NCI-H1105 (cell line): ENCODE data around the gene RTL5.
A peak's percentile ranks its signal among the peaks of the same experiment; 100 is the strongest.
"Not testable (repeated sequence)": the region's sequence is repeated elsewhere in the genome, so short reads cannot be mapped to it uniquely, and the experiment has no call there.

Source experiments
- DNase-seq: peaks from one replicate; lab custom pipeline; 2025; lab: John Stamatoyannopoulos, UW

The RTL5 gene

DNA sequence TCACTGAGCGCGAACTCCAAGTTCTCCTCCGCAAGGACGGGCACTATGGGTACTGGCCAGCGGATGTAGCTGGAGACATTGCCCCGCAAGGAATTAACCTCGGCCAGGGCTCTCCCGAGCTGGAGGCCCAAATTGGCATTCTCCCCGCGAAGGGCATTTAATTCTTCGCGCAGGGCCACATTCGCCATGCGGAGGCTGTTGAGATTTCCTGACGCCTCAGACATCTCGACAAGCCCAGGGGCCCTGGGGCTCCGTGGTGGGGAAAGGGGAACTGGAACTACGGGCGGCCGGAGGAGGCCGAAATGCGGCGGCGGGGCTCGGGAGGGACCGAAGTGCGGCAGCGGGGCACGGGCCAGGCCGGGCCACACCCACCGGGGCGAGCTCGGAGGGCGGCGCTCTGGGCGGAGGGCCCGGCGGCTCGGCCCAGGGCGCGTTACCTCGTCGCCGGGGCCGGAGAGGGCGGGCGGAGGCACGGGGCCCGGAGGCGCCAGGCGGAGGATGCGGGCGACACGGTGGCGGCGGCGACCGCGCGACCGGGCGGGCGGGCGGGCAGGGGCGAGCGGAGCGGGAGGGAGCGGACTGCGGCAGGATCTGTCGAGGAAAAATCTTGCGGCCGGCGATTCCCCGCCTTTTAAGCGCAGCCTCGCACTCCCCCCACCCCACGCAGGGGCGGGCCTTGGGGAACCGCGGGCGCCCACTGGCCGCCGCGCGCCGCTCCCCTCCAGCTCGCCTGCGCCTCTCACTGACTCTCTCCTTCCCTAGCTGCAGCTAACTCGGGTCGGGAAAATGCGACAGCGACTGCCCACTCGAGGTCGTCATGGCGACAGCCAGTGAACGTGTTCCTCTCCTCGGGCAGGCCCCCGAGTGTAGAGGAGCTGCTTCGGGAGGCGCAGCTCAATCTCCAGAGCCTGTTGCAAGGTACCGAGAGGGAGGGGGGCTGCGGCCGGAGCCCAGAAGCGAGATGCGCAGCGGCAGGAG, at the start of gene RTL5:
Gene RTL5, minus strand, starts transcription at position 599 of the 978 bp plus-strand sequence.
- peak; percentile 89 for DNase-seq

DNA sequence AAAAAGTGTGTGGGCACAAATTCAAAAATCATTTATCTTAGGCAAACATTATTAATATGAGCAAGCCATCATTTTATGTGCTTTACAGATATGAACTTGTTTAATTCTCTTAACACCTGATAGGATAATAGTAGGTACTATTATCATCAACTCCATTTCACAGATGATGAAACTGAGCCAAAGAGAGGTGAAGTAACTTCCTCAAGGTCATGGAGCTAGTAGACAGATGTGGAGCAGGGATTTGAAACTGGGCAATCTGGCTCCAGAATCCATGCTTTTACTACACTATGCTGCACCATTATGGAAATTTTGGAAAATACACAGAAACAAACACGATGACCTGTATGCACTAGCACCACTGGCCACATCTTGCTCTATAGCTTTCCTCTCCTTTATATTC, 48.8 kb upstream of the RTL5 start:
- DNase-seq = no peak

DNA sequence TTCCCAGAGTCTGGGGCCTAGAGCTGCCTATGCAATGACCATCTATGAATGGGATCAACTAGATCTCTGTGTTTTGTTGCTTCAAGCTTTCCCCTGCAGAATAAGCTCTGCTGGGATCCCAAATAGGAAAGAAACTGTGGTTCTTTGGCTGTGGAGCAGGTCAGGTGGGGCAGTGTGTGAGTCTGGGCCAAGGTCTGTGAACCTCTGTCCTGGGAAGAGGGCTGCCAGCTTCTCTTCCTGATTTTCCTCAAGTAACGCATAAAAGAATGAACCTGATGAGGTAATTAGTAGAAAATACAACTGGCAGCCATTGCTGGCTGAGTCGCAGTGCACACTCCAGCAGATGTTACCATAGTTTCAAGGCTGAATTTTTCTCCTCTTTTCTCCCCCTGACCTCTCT, 45.3 kb upstream of the RTL5 start:
- no peak for DNase-seq

DNA sequence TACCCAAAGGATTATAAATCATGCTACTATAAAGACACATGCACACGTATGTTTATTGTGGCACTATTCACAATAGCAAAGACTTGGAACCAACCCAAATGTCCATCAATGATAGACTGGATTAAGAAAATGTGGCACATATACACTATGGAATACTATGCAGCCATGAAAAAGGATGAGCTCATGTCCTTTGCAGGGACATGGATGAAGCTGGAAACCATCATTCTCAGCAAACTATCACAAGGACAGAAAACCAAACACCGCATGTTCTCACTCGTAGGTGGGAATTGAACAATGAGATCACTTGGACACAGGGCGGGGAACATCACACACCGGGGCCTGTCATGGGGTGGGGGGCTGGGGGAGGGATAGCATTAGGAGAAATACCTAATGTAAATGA, 44.6 kb upstream of the RTL5 start:
- DNase-seq = not testable (repeated sequence)

DNA sequence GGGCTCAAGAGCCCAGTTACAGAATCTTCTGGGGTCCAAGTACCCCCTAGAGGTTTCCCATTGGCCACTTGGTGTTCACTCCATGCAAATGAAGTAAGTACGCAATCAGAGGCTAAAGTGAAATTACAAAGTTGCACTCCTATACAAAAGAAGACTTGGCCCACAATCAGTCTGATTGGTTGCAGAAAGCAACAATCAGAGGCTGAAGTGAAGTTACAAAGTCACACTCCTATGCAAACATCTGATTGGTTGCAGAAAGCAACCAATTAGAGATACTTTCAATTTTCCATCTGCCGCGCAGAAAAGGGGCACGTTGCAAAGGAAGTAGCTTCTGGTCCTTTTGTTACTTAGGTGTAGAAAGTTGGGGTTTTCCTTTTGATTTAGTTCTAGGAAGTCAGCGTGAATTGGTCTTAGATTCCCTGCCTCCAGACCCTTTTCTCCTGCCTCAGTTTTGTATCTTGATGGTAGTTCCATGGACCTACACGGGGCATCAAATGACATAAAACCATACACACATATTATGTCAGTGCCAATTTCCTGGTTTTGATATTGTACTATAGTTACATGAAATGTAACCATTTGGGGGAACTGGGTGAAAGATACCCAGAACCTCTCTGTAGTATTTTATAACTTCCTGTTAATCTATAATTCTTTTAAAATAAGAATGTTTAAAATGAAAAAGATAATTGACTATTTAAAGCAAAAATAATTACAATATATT, 37.5 kb upstream of the RTL5 start:
- no peak for DNase-seq

DNA sequence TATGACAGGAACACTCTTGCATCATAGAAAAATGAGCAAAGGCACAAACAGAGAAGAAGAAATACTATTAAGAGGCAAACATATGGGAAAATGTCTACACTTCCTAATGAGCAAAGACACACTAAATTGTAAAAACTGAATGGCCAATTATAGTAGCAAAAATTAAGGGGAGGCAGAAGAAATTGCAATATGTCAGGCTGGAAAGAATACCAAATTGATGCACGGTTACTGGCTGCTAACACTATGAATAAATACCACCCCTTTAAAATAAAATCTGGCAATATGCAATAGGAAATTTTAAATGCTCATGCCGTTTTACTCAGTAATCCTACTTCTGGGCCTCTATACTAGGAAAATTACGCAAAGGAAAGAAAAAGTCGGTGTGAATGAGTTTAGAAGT, 33.8 kb upstream of the RTL5 start:
- no peak for DNase-seq

DNA sequence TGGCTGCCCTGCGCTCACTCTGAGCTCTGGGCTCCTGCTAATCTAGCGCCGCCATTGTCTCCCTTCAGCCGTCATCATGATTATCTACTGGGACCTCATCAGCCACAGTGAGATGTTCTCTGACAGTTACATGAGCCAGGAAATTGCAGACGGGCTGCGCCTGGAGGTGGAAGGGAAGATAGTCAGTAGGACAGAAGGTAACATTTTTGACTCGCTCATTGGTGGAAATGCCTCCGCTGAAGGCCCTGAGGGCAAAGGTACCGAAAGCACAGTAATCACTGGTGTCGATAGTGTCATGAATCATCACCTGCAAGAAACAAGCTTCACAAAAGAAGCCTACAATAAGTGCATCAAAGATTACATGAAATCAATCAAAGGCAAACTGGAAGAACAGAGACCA, 28.1 kb upstream of the RTL5 start:
- DNase-seq = no peak

DNA sequence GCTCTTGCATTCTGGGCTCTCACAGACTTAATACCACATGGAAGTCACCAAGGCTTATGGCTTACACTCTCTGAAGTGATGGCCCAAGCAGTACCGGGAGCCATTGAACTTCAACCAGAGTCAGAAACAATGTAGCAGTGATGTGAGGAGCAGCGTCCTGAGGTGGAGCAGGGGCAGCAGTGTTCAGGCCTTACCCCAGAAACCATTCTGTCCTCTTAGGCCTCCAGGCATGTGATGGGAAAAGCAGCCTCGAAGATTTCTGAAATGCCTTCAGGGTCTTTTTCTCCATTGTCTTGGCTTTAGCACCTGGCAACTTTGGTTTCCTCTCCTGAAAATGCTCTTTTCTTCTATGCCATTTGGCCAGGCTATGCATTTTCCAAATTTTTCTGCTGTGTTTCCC, 27.1 kb upstream of the RTL5 start:
- DNase-seq = no peak

DNA sequence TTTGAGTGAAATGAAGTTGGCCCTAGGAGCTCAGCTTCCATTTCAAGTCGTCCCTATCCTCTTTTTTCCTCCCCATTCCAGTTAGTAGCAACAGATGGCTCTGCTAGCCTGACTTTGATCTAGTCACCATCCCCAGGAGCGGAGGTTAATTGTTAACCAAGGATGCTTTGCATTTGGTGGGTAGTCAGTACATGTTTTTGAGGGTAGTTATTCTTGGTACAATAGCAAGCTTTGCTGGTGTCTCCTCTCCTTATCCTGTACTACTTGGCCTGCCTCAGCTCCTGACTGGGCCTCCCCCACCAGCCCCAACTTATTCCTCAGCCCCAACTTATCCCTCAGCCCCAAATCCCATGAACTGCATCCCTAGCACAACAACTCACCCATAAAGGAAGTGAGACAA, 14.8 kb upstream of the RTL5 start:
- DNase-seq = no peak

DNA sequence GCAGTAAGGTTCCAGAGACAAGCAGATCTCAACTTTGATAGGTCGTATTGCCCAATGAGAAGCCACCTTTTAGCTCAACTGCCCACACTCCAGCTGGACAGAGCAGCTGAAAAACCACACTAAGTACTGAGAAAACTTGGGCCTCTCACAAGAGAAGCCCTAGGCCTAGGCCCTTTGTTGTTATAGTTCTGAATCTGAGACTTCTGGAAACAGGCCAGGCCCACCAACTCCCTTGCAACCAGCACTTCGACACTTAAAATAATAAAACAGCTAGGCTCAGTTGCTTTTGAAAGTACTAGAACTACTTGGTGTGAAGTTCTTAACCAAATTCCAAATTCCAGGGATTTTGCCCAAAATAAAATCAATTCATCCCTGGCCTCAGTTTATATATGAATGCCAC, 13.5 kb upstream of the RTL5 start:
- no peak for DNase-seq

DNA sequence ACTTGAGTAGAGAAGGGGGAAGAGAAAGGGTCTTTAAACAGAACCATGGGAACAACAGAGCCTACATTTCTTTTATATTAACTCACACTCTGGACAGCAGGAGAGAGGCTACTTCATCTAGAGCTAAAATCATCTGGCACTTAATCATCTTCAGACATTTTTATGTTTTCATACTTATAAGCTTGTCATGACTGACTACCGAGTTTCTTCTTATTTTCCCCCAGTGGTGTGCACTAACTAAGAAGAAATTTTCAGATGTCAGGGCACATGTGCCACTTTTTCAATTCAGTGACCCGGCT, 11.8 kb upstream of the RTL5 start:
- no peak for DNase-seq

DNA sequence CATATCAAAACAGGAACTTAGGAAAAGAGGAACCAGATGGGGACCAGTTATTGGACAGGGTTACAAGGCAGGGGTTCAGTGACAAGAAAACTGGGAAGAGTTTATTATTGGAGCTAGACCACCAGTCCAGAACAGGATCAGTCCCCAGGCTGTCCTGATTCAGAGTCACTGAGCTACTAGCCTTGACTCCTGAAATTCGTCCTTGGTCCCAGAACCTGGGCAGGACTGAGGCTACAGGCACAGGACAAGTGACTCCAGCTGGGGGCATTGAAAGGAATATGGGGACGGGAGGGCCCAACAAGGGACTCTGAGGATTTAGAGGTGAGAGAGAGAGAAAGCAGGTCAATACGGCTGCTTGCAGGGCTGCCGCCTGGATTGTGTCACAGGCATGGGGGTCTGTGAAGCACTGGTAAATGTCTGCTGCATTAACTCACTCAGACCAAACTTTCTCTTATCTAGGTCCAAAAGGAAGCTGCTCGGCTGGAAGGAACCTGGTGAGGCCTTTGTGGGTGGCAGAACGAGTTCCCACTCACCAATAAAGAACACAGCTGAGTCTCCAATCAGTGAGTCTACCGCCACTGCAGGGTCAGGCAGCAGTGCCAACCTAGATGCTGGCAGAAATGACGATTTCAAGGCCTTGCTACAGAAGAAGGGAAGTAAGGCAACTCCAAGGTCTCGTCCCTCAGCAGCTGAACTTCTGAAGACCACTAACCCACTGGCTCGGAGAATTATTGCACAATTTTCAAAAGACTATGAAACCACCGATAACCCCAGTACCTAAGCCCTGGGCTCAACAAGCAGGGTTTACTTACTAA, 11.3 kb upstream of the RTL5 start:
- no peak for DNase-seq

DNA sequence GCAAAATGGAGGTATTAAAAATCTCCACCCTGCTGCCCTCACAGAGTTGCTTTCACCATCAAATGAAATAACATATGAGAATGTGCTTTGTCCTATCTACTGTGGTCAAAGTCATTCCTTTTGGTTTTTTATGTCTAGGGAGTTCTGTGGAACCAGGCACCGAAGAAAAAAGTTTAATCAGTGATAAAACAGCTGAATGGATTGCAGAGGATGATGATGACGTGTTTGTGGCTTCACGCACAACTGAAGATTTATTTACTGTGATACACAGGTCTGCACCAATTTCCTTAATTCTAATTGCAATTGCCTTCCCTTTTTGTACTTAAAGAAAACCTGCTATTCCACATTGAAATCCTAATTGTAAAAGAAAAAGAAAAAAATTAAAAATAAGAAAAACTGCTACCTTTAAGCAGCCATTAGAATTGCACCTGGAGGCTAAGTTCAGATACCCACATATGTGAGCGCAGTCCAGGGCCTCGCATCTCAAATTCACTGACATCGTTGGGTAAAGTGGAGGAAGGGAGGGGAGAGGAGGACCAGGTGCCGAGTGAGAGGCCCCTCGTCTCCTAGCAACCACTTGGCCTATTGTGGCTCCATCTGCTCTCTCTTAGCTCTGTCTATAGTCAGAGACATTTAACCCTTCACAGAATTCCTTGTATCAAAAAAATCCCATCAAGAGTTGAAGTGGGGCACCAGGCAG, 10.5 kb upstream of the RTL5 start:
- peak; percentile 88 for DNase-seq

DNA sequence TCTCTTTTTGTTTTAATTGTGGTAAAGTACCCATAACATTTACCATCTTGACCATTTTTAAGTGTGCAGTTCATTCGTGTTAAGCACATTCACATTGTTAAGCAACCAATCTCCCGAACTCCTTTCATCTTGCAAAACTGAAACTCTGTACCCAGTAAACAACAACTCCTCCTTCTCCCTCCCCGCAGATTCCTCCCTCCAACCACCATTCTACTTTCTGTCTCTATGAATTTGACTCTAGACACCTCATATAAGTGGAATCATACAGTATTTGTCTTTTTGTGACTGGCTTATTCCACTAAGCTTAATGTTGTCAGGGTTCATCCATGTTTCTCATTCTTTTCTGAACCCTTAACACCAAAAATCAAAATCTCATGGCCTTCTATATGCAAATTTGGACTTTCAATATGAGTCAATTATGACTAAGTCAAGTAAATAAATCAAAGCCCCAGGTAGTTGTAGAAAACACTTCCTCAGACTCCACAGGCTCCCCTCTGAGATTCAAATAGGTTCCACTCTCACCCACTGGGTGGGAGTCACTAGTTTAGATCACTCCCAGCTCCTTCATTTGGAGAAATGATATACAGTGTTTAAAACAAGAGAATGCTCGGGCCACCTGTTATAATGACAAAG, 9.8 kb upstream of the RTL5 start:
- DNase-seq = no peak

DNA sequence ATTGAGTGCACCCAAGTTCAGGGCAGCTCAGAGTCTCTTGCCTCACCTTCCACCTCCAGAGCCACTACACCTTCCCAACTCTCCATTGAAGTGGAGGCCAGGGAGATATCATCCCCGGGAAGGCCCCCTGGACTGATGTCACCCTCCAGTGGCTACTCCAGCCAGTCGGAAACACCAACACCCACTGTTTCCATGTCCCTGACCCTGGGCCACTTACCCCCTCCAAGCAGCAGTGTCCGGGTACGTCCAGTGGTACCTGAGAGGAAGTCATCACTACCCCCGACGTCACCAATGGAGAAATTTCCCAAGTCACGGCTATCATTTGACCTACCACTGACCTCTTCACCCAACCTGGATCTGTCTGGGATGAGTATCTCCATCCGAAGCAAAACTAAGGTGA, 7.8 kb upstream of the RTL5 start:
- DNase-seq = no peak

DNA sequence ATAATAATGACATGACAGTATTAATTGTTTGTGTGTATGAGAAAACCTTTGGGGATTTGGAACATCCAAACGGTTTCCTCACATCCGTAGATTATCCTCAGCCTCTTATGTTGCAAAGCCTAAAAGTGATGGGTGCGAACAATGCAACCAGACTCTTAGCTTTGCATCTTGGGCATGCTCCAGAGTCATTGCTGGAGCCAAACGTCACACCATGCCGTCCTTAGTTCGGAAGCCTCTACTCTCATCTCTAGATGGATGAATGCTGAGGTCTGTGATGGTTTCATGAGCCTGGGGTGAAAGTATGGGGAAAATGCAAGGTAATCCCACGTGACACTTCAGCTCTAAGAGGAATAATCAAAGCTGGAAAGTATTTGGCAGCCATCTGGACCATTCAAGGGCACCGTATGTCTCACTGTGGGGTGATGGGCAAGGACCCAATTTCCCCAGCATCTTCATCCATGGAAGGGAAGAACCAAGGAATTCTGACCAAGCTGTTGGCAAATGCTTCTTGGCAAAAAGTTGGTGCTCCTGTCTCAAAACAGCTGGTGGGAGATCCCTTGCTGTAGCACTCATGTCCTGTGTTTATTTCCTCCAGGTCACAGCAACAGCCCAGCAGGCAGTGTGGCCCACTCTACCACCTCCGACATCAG, 6.3 kb upstream of the RTL5 start:
- DNase-seq = no peak

DNA sequence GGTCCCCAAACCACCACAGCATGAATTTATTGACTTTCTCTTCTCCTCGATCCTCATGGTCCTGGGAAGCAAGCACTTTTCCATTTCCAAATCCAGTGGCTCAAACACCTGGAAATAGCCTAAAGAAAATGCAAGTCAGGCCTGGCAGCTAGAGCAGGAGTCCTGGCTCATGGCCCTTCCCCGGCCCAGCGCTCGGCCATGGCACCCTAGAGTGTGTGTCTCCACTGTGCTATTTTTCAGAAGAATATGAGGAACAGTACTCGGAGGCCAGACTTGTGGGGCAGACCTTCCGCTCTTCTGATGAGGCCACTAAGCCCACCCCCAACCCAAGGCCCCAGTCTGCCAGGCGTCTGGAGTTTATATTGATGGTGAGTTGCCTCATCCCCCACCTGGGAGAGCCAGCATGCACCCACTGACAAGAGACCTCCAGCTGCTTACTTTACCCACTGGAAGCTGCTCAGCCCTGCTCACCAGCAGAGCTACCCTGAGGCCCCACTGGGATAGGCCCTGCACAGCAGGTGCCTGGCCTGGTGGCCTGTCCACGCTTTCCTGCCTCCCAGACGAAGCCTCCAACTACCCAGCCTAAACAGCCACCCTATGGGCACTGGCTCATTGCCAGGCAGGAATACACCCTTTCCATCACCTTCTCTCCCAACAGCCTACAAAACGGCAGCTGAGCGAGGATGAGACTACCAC, 2.3 kb upstream of the RTL5 start:
- no peak for DNase-seq

DNA sequence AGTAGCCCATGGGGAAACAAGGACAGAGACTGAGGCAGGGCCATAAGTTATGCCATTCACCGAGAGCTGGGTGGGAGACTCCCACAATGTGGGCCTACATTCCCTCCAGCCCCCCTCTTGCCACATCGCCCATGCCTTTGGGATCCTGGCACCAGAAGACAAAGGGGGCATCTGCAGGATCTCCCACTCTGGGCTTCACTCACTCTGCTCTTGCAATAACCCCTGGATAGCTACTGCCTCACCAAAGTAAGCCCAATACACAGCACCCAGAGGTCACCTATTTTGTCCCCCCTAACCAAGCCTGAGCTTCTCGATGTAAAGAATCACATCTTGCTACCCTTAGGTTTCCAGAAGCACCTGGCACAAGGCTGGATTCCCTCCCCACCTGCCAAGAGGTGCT, 741 bp upstream of the RTL5 start:
- DNase-seq = no peak

DNA sequence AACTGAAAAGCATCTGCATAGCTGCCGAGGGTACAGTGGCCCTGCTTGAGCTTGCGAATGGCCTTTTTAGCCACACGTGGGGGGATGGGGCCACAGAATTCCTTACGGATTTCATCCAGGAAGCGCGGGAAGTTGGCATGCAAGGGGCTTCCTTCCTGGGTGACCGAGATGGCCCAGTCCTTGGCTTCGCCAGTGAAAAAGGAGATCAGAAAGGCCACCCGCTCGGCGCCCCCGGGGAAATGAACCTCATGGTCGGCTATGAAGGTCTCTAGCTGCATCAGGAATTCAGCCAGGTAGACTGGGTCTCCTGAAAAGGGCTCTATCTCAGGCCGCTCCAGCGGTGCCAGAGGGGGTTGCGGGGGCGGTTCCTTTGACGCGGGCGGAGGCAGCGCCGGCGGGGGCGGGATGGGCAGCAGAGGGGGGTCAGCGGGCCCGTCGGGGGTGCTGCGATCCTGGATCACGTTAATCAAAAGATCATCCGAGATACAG, 909 bp downstream of the RTL5 start:
- no peak for DNase-seq

DNA sequence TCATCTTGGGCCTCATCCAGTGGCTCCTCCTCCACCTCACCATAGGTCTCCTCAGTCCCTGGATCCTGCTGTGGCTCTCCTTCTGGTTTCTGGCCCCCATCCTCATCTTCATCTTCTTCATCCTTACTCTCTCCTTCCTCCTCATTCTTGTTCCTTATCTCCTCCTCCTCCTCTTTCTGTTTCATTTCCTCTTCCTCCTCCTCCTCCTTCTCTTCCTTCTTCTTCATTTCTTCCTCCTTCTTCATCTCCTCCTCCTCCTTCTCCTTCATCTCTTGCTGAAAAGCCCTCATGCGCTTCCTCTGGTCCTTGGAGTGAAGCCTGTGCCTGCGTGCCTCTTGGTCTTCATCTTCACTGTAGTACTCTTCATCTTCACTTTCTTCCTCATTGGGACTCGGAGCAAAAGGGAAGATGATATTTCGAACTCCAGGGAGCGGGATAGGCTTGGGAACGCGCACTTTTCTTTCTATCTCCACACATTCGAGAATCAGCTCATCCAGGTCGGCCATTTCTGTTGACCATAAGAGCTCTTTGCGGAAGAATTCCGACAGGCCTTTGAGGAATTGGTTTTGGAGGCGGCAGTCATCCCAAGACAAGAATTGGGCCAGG, 1.5 kb downstream of the RTL5 start:
- no peak for DNase-seq
